HUES48 (cell line): ENCODE data around the gene ATP9A.

ENCODE experiments used
- H3K27ac ChIP-seq: one replicate; pipeline ENCODE4 v1.7.0; 2013; ENCODE audit warnings: low read depth, low read length, inconsistent platforms
- H3K27me3 ChIP-seq: 2 replicates; pipeline ENCODE4 v1.6.1; 2013; ENCODE audit warnings: mild to moderate bottlenecking, low read length; ENCODE audit not compliant: control insufficient read depth, insufficient read depth
- H3K36me3 ChIP-seq: 2 replicates; pipeline ENCODE4 v1.6.1; 2013; ENCODE audit warnings: low read length; ENCODE audit not compliant: control insufficient read depth, insufficient read depth
- H3K4me1 ChIP-seq: 2 replicates; pipeline ENCODE4 v1.6.1; 2013; ENCODE audit warnings: mild to moderate bottlenecking, low read length; ENCODE audit not compliant: control insufficient read depth, insufficient read depth
- H3K4me3 ChIP-seq: 2 replicates; pipeline ENCODE4 v1.5.1; 2013; ENCODE audit warnings: mild to moderate bottlenecking, low read depth, low read length
- H3K9ac ChIP-seq: 2 replicates; pipeline ENCODE4 v1.6.1; 2013; ENCODE audit warnings: mild to moderate bottlenecking, low read depth, low read length, moderate library complexity
- H3K9me3 ChIP-seq: 2 replicates; pipeline ENCODE4 v1.6.1; 2013; ENCODE audit warnings: low read length; ENCODE audit not compliant: control insufficient read depth, insufficient read depth

The ATP9A gene

GRCh38 chr20:51562027-51562331 is 206.2 kb downstream of the ATP9A start:
- H3K27ac ChIP-seq, result no peak overlapping the region
- H3K9ac ChIP-seq, result no peak overlapping the region
- H3K36me3 ChIP-seq, result no peaks in the 10 kb centered on the region
- peaks cover 18% of the 10 kb centered on the region for H3K4me1 ChIP-seq
- peaks cover 67% of the 10 kb centered on the region for H3K27me3 ChIP-seq
- H3K9me3 ChIP-seq, result no peaks in the 10 kb centered on the region
- H3K4me3 ChIP-seq, result peak overlapping the region; percentile 80

- Histone ChIP-seq H3K9ac (no peak overlapping the region), H3K36me3 (no peaks in the 10 kb centered on the region), H3K4me1 (peaks cover 18% of the 10 kb centered on the region), H3K9me3 (no peaks in the 10 kb centered on the region), H3K4me3 (no peak overlapping the region), H3K27me3 (peaks cover 67% of the 10 kb centered on the region), H3K27ac (no peak overlapping the region)
Measured at GRCh38 chr20:51560550-51561307, 207.5 kb downstream of the ATP9A start.

GRCh38 chr20:51560042-51560441 is 208.1 kb downstream of the ATP9A start:
- Histone ChIP-seq H3K36me3 (no peaks in the 10 kb centered on the region), H3K27me3 (peaks cover 62% of the 10 kb centered on the region), H3K9ac (no peak overlapping the region), H3K4me1 (peaks cover 18% of the 10 kb centered on the region), H3K9me3 (no peaks in the 10 kb centered on the region), H3K4me3 (no peak overlapping the region), H3K27ac (no peak overlapping the region)

GRCh38 chr20:51554538-51555165 is 213.5 kb downstream of the ATP9A start:
- Histone ChIP-seq H3K27me3 (peaks cover 8% of the 10 kb centered on the region), H3K4me3 (no peak overlapping the region), H3K9me3 (no peaks in the 10 kb centered on the region), H3K9ac (no peak overlapping the region), H3K27ac (no peak overlapping the region), H3K4me1 (no peaks in the 10 kb centered on the region), H3K36me3 (no peaks in the 10 kb centered on the region)

- Histone ChIP-seq H3K27ac (no peak overlapping the region), H3K36me3 (no peaks in the 10 kb centered on the region), H3K27me3 (peaks cover 2% of the 10 kb centered on the region), H3K4me3 (no peak overlapping the region), H3K4me1 (no peaks in the 10 kb centered on the region), H3K9ac (no peak overlapping the region), H3K9me3 (no peaks in the 10 kb centered on the region)
Measured at GRCh38 chr20:51553897-51554486, 214.2 kb downstream of the ATP9A start.

- H3K9me3 ChIP-seq, result no peaks in the 10 kb centered on the region
- no peak overlapping the region for H3K27ac ChIP-seq
- H3K9ac ChIP-seq, result no peak overlapping the region
- no peak overlapping the region for H3K4me3 ChIP-seq
- H3K4me1 ChIP-seq, result no peaks in the 10 kb centered on the region
- H3K27me3 ChIP-seq, result peaks cover 19% of the 10 kb centered on the region
- no peaks in the 10 kb centered on the region for H3K36me3 ChIP-seq
Measured at GRCh38 chr20:51551186-51551585, 217.0 kb downstream of the ATP9A start.

- no peaks in the 10 kb centered on the region for H3K9me3 ChIP-seq
- no peaks in the 10 kb centered on the region for H3K36me3 ChIP-seq
- H3K27me3 ChIP-seq, result peaks cover 35% of the 10 kb centered on the region
- no peak overlapping the region for H3K9ac ChIP-seq
- no peak overlapping the region for H3K4me3 ChIP-seq
- H3K4me1 ChIP-seq, result no peaks in the 10 kb centered on the region
- no peak overlapping the region for H3K27ac ChIP-seq
Measured at GRCh38 chr20:51549474-51549873, 218.7 kb downstream of the ATP9A start.

- Histone ChIP-seq H3K27ac (no peak overlapping the region), H3K4me1 (no peaks in the 10 kb centered on the region), H3K27me3 (peaks cover 50% of the 10 kb centered on the region), H3K4me3 (no peak overlapping the region), H3K9me3 (no peaks in the 10 kb centered on the region), H3K36me3 (no peaks in the 10 kb centered on the region), H3K9ac (no peak overlapping the region)
Measured at GRCh38 chr20:51547951-51548350, 220.2 kb downstream of the ATP9A start.
